AML-193 (cell line): ENCODE measurements around the gene ESAM.
"Not testable (repeated sequence)": the region's sequence is repeated elsewhere in the genome, so short reads cannot be mapped to it uniquely, and the experiment has no call there.

Source experiments
- DNase-seq, 2 experiments: peaks; one replicate each; lab custom pipeline; 2025; lab: John Stamatoyannopoulos, UW

ESAM gene

DNA sequence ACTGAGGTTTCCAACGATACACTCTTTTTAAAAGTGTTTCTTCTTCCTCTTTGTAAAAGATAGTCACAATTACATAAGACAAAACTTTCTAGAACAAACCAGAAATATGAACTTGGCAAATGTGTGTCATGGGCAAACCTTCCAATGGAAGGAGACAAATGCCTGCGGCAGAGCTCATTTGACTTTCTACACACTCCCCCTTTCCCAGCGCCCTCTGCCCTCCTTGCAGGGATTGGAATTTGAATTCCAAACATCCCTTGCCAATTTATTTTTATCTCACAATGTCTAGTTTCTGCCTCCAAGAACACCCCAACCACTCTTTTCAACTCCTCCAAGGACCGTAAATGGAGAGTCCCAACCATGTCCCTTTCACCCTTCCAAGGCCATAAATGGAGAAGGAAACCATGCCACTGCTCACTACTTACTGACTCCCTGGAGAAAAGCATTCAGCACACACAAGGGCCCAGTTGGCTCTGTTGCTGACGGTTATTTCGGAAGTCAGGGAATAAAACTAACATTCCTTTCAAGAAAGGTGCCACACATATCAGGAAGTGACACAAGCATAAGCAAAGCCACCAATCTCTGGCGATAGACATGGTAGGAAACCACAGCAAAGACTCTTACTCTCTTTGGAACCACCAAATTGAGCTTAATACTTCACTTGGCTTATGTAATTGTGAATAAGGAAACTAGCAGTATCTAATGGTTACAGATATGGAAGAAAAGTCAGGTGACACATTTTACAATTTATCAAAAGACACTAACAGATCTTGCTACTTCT is 15.0 kb upstream of the ESAM start:
- no peak for DNase-seq

DNA sequence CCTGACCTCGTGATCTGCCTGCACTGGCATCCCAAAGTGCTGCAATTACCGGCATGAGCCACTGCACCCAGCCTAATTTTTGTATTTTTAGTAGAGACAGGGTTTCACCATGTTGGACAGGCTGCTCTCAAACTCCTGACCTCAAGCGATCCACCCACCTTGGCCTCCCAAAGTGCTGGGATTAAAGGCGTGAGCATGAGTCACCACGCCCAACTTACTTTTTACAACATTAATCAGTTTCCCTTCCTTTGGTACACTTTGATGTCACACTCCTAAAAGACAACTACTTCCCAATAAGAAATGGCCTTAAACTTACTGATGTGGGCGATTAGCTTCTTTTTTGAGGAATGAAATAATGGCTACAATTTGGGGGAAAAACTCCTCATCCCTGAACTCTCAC is 8.9 kb upstream of the ESAM start:
- not testable (repeated sequence) for DNase-seq

DNA sequence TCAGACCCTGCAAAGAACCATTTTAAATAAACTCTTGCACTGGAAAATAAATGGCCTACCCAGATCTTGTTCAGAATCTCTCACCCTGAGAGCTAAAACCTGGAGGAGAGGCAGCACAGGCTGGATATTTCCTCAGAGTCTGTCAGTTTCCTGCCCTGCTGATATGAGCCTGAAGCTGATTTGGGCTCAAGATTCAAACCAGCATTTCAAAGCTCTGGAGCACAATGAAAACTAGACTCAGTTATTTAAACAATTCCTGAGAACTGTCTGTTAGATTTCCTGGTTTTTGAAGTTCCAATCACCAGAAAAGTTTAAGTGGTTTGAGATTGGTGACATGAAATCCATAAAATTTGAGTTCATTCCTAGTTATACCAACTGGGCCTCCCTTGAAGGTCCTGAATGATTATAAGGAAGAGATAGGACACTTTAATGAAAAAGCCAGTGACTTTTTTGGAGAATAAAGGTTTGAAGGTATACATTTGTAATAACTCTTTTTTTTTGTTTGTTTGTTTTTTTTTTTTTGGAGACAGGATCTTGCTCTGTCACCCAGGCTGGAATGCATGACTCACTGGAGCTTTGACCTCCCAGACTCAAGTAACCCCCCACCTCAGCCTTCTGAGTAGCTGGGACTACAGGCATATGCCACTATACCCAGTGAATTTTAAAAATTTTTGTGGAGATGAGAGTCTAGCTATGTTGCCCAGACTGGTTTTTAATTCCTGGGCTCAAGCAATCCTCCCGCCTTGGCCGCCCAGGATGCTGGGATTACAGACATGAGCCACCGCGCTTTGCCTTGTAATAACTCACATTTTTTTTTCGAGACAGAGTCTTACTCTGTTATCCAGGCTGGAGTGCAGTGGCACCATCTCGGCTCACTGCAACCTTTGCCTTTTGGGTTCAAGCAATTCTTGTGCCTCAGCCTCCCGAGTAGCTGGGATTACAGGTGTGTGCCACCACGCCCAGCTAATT is 8.0 kb upstream of the ESAM start:
- no peak for DNase-seq

DNA sequence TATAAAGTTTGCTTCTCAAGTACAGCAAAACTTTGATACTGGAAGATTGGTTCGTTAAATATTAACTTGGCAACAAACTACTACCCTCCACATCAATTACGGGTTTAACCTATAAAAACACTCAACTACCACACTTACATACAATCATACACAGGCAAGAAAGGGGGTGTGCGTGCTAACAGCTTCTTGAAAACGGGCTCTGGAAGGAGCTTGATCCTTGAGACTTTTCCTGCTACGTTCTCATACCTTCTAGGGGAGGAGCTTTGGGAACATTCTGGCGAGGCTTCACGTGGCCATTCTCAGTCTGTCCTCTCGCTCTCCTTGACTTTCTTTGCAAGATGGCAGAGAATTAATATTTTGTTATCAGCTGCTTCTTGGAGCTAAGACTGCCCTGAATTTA is 6.8 kb upstream of the ESAM start:
- DNase-seq: no peak

DNA sequence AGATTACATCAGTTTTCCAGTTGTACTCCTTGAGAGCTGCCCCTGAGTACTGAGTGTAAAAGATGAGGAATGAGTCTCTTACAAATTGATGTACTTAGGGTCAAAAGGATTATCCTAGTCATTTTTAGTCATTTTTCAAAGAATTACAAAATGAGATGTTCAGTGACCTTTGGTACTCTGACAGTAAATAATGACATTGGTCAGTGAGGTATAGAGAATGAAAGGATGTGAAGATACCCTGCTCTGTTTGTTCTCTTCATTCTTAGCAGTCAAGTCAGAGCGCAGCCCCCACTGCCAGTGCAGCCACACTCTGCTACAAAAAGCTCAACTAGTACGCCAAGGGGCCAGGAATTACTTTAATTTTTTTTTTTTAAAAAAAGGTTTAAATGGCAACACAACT is 4.1 kb upstream of the ESAM start:
- no peak for DNase-seq

DNA sequence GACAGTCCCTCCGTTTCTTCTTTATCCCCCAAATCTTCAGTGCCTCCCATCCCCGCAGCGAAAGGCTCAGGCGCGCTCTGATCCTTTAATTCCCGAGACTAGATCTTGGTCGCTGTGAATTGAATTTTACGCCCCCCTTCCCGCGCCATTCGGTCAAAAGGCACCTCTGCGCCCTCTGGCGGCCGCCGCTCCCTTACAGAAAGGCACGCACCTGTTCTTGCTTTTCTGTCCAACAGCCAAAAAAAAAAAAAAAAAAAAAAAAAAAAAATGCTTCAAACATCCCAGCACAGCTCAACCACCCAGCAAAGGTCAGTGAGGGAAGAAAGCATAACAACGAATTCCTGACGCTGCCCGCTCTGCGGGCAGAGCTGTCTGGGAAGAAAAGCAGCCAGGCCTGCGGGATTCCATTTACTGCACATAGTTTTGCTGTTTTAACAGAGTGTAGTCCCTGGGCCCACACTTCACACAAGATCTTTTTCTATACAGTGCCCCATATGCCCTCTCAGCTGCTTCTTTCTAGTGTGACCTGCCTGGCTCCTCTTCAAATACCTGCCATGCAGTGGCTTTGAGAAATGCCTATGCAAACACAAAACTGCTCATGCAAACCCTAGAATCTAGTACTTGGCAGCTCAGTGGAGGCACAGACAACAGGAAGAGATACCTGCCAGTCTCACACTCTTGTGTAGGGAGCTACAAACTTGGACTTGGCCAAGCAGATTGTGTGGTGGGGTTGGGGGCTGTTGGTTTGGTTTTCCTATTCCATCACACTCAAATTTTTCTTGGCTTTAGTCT is 1.3 kb upstream of the ESAM start:
- peak; percentile 51 to 66 for DNase-seq

DNA sequence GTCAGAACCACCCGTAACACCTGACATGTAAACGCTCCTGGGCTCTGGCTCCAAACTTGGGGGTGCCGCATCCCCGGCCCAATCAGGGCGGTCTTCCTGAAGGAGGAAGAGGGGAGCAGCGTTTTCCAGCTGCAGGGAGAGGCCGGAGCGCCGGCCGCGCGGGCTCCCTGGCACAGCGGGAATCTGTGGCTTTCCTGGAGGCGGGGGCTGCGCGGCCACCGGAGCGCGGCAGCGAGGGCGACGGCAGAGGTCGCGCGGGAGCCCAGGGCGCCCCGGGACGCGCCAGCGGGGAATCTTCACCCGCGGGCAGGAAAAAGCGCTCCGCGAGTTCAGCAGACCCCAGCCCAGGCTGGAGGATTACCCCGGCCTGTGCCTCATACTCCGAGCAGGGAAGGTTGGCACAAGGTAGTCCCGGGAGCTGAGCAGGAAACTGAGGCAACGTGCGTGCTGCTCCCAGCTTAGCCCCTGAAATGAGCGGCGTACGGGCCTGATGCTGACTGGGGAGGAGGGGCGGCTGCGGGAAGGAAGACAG is 600 bp upstream of the ESAM start:
- DNase-seq: no peak

DNA sequence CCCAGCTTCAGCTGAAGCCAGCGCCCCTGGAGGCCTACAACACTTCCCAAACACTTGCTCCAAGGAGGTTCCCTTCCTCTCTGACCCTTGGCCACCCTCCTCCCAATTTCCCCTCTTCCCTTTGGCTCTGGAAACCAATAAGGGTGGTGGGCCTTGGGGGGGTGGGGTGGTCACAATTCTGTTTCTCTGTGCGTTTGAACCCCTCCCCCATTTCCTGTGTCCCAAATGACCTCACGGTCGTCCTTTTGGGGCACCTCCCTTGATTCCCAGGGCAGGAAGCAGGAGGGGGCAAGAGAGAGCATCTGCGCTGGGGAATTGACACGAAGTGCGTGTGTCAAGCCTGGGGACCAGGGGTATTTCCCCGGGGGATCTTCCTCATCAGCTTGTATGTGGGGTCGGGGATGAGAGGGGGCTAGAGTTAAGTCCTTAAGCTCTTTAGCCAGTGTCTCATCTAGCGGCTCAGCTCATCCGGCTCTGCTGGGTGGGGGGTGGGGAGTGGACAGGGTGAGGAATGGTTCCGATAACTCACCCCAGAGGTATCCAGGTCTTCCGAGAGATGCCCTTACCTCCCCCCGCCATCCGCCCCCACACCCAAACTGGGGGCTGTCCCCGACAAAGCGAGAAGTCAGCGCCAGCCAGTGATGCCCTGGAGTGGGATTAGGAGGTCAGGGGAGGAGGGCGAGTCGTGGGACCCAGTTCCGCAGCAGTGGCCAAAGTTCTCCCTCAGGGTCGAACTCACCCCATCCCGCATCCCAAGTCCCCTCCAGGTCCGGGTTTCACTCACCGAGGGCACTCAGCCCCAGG is 587 bp downstream of the ESAM start:
- no peak for DNase-seq

DNA sequence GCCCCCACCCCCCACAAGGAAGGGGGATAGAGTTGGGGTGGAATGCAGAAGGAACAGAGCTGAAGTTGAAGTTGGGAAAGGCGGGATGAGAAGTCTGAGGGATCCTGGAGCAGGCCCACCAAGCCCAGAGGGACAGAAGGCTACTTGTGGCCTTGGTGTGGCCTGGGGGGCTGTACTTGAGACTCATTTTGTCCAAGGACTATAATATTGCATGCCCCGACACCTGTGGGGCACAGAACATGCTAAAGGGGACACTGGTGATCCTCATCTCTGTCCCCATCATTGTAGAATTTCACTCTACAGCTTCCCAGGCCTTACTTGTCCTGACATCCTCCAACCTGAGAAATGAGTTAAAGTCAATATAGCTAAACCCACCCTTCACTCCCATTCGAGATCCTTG is 1.3 kb downstream of the ESAM start:
- no peak for DNase-seq

DNA sequence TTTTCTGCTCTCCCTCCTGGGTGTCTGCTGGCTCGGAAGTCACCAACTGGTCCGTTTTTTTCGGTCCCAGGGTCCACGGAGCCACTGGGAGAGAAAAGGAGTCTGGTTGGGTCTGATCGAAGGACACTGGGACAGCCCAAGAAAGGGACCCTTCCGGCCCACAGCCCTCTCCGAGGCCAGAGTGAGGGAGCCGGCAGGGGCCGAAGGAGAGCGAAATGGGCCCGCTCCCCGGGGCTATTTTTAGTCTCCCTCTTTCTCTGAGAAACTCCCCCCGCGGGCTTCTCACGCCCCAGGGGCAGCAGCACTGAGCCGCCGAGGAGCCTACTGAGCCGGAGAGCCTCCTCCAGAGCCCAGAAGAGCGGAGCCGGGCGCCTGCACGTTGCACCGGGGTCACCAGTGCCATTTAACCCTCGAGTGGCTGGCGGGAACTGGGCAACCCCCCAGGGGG is 1.9 kb downstream of the ESAM start:
- no peak for DNase-seq

DNA sequence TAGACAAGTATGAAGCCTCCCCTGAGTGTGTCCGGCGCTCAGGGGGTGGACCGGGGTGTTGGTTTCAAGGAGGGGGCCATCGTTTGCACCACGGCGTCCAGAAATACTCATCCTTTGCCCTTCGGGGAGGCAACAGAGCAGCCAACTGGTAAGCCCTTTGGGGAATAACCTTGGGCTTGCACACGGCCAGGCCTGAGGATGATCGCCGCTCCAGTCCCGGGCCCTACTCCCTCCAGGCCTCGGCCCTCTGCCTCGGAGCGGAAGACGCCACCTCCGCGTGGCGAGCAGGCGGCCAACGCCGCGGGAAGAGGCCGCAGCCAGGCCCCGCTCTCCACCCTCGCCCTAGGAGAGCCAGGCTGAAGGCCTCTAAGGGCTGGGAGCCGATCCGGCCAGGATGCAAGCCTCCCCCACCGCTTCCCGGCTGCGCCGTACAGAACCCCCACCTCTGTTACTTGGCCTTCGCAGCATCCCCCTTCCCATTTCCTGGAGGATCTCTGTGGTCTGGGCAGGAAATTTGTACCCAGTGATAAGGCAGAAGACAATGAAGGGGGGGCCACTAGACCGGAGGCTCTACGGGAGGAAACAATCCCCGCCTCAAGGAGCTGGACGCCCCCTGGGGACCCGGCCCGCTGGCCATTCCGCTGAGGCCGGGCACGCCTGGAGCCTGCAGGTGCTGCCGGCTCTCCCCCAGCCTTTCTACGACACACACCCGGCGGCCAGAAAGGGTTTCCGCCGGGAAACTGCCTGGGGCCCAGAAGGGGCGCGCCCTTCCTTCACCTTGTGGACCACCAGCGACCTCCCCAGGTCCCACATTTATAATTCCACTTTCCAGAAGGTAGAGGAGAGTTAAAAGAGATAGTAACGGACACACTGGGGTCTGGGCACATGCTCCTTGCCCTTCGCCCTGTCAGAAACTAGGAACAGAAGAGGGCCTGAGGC is 2.6 kb downstream of the ESAM start:
- DNase-seq: no peak

DNA sequence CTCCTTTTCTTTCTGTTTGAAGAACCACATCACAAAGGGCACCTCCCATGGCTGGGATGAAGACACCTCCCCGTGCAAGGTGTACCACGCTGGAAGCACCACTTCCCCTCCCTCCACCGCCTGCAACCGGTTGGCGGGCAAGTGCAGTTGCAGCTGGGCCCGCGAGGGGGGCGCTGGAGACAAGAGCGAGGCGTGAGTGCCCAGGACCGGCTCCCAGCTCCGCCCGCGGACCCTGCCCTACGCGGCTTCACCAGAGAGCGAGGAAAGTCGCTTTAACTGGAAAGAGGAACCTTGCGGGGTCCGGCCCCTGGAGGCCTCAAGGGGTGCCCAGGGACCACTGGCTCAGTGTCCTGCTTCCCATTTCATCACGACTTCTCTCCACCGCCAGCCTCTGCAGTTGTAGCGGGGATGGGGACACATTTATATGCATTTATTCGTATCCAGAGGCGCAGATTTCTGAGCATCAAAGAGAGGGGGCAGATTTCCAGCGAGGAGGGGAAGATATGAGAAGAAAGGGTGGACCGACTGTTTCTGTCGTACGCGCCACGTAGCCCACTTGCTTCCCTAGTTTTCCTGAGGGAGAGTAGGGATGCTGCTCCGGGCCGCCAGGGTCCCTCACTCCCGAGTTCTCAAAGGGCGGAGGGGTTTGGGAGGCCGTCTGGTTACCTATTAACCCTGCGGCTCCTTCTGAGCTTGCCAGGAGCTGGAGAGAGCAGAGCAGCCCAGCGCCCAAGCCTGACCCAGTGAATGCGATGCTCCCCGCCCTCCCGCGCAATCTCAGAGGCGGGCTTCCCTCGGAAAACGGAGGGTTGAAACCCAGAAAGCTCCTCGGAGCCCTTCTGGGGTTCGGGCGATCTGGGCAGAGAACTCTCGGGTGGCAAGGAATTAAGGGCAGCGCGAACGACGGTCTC is 3.5 kb downstream of the ESAM start:
- DNase-seq: peak; percentile 85 to 87

DNA sequence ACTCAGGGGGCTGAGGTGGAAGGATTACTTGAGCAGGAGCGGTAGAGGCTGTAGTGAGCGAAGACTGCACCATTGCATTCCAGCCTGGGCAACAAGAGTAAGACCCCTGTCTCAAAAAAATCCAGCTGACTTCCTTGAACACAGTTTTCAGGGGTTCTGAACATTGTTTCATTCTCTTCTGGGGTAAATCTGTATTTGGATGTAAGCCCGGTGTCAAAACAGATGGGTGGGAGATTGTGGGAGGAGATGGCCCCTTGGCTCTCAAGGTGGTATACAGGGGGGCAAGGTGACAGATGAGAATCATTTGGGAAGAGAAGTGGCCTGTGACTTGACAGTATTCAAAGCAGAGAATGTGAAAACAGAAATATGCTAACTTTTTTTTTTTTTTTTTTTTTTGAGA is 4.8 kb downstream of the ESAM start:
- no peak for DNase-seq

DNA sequence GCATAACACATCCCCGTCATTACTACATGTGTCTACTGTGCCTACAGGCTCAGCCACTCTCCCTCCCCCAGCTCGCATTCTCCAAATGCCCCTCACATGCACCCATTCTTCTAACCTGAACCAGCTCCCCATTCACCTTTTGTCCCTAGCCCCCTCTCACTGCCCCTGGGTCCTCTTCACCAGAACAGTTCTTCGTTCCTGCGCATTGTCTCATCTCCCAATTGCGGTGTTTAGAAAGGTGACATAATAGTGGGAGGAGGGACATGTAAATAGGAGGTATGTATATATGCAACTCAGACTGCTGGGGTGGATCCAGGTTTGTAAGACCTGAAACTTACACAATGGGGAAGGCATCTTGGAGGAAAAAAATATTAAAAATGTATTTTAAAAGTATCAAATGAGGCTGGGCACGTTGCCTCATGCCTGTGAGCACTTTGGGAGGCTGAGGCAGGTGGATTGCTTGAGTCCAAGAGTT is 5.3 kb downstream of the ESAM start:
- DNase-seq: no peak

DNA sequence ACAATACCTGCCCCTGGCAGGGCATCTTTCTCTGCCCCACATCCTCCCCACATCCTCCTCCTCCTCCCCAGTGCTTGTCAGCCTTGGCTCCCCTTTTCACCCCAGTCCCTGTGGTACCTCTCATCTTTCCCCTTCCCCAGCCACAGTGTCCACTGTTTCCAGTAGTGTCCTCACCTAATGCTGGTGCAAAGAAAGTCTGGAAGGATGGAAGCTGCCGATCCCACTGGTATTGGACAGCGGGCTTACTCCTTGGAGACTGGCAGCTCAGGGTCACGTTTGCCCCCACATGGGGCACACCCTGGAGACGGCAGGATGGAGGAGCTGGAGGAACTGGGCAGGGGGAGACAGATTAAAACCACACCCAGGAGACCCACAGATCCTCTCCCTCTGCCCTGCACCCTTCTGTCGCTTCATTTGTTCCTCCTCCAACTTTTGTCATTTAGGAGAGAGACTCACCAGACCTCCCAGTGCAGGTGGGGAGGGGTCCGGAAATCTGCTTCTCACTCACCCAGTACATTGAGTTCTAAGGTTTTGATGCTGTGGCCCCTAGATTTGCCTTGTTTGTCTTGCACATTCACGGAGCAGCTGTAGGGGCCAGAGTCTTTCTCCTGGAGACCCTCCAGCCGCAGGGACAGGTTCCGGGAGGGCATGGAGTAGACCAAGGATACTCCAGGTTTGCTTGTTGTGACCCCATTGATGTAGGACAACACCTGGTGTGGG is 5.9 kb downstream of the ESAM start:
- no peak for DNase-seq

DNA sequence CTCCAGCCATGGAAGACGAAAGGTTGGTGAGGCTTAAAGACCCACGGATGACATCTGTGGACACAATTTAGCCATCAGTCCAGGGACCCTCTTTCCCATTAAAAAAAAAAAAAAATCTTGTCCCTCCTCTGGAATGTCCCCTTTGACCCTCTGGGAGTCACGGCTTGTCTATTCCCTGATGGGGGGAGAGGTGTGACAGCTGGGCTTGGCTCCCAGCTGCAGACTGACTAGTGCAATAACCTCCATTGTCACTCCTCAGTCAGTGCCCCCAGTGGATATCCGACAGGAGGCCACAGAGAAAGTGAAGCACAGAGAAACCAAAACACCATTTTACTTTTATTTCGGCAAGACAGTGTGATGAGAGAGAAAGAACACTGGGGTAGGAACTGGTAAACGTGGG is 7.4 kb downstream of the ESAM start:
- no peak for DNase-seq

DNA sequence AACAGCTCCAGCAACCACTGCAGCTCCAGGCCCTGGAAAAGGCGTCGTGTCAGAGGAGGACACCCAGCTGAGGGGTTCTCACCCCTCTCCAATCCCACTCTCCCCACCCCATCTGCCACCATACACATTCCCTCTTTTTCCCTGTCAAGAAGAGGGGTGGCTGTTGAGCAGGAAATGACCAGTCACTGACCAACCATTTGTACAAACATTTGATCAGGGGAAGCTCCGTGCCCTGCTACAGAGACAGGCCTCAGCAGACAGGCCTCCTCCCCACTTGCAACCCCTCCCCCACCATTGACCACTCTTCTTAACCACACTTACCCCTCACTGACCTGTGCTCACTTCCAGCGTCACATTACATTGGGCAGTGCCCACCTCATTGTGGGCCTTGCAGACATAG is 7.8 kb downstream of the ESAM start:
- DNase-seq: no peak

DNA sequence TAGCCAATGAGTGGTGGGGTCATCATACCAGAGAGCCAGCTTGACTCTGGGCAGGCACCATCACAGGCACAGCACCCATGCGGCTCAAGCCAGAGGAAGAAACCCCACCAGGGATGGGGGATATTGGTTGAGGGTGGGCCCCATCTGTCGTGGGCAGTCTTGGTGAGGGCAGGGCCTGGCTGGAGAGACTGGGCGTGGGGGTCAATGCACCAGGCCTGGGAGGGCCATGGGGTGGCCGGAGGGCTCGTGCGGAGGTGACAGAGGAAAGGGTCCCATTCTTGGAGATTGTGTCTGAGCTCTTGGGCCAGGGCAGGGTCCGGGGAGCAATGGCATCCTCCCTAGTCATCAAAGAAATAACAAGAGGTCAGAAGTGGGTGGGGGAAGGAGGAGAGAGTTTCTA is 8.5 kb downstream of the ESAM start:
- DNase-seq: no peak
